GM19035 (cell line): Measurements from ENCODE around the gene PARP4.
"Not testable (repeated sequence)": the region's sequence is repeated elsewhere in the genome, so short reads cannot be mapped to it uniquely, and the experiment has no call there.

ENCODE experiments used
- ATAC-seq: cut with Tn5 transposase; IDR thresholded peaks from one replicate; pipeline ENCODE4 v1.9.1; 2021; ENCODE audit not compliant: unreplicated experiment

Gene PARP4

GRCh38 chr13:24506283-24506682 lies 6.3 kb downstream of the PARP4 start:
- ATAC-seq: not testable (repeated sequence)

DNA sequence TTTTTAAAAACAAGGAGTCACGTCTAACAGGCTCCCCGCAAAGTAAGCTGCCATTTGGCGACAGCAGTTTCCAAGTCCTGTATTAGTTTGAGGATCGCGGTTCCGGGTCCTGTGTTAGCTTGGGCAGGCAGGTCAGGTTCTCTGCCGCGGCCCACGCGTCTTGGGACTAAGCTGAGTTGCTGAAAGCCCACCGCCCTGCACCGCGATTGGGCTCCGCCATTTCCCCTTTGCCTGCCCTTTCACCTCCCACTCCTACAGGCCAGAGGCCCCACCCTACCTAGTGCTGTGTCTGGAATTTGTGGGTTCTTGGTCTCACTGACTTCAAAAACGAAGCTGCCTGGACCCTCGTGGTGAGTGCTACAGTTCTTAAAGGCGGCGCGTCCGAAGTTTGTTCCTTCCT lies 6.8 kb downstream of the PARP4 start:
- no peak for ATAC-seq

- no peak for ATAC-seq
Measured at GRCh38 chr13:24505256-24505655, 7.3 kb downstream of the PARP4 start.

GRCh38 chr13:24503379-24503696 lies 9.2 kb downstream of the PARP4 start:
- no peak for ATAC-seq

- ATAC-seq: no peak
Measured at GRCh38 chr13:24502533-24503378, 9.8 kb downstream of the PARP4 start.

DNA sequence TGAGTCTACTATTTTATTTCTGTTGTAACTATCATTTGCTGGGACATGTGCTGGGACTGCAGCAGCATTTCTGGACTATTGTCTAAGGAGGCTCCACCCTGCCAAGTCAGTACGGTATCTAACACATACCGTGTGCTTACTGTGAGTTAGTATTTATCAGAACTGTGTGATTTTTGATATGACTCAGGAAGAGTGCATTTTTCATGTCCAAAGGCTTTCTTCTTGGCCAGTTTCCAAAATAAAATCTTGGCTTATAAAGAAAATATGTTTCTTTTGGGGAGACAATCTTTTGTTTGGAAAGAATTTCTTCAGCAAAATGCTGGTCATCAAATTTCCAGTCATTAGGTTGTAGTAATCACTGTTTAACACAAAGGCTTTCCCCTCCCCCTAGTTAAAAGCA lies 11.6 kb downstream of the PARP4 start:
- no peak for ATAC-seq

- no peak for ATAC-seq
Measured at GRCh38 chr13:24497742-24498141, 14.8 kb downstream of the PARP4 start.

- ATAC-seq: not testable (repeated sequence)
Measured at GRCh38 chr13:24496295-24496694, 16.3 kb downstream of the PARP4 start.

GRCh38 chr13:24495151-24495729 lies 17.3 kb downstream of the PARP4 start:
- no peak for ATAC-seq

DNA sequence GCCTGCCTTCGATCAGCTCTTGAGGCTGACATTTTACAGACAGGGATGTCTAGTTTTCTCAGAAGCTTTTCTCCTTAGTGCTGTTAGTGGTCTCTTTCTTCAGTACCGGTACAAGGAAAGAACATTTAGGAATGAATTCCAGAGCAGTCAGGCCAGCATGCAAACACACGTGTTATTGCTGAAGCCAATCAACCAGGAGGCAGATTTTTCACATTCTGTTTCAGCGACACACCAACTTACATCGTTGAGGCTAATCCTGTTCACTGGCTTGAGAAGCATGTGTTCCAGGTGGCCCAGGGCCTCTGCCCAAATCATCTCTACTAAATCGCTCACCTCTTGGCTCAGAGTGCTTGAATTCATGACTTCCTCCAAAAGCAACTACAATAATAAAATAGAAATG lies 19.2 kb downstream of the PARP4 start:
- ATAC-seq: no peak

DNA sequence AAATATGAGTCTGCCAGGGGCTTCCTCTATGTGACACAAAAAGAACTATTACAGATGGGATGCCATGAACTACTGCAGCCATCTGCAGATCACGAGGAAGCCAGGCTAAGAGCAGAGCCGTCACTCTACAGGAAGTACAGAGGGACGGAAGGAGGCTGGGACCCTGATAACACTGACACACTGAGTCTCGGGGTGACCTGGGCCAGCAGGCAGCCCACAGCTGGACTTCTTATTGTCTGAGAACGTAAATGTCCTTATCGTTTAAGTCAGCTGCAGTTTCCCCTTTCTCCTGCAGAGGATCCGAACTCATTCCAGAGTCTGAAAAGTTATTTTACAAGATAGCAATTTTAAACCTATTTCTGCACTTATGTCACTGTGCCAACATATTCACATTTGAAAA lies 20.7 kb downstream of the PARP4 start:
- ATAC-seq: no peak

DNA sequence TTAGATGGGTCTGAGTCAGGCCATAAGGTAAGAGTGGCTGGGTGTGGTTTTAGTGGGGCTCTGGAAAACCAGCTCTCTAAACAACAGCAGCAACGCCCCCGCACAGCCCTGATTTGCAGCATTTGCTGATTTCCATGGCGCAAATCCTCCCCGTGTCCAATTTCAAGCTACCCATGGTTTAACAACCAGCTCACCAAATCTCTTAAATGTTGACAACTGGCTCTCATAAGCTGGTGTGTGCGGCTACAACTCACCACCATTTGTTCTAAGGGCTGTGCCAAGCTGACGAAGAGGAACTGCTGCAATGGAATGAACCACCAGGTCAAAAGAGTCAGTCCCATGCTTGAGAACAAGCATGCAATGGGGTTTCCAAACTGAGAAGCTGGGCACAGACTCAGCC lies 22.9 kb downstream of the PARP4 start:
- ATAC-seq: no peak

DNA sequence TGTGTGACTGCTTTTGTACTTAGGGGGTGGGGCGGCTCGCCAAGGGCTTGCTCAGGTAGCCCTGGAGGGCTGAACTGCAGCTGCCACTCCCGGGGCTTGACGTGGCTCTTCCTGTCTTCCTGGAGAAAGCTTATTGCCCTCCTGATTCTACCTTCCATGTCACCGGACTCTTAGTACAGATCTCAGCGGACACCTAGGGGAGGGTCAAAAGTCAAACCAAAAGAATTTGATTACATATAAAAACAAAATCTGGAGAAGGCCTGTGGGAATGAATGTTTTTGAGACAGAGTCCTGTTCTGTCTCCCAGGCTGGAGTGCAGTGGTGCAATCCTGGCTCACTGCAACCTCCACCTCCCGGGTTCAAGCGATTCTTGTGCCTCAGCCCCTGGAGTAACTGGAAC lies 24.5 kb downstream of the PARP4 start:
- ATAC-seq: not testable (repeated sequence)

DNA sequence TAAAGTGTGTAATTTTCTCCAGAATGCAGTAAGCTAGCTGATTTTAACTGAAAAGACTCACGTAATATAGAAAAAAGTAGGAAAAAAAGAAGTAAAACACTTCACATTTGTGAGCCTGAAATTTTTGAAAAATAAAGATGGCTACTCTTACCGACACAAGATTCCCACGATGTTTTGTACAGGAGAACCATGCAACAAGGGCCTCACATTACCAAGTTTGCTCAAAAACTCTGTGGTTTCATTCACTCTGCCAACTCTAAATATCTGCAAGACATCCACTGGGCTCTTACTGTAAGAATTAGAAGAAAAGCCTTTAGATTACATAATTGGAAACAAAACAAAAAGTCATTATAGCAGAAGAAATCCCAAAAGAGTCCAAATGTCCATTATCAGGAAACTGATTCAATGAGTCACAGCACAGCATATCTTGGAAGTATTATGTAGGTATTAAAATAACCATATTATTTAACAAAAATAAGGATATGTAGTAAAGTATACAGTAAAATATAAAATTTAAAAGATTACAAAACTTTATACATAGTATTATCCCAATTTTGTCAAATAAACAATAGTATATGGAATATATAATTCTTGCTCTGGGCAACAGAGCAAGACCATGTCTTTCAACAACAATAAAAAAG lies 26.4 kb downstream of the PARP4 start:
- not testable (repeated sequence) for ATAC-seq

DNA sequence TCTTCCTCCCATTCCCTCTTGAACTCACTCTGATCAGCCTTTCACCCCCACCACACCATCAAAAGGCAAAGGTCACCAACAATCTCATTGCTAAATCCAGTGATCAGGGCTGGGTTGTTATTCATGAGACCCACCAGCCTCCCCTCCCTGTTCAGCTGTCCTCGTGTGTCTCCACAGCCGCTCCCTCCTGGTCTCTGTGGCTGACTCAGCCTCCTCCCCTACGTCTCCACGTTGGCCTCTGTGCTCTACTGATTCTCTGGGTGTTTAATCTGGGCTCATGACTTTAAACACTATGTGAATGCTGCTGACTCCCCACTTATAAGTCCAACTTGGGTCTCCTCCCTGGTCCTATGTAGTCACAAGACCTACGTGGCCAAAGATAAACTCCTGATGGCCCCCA lies 38.9 kb downstream of the PARP4 start:
- ATAC-seq: no peak

DNA sequence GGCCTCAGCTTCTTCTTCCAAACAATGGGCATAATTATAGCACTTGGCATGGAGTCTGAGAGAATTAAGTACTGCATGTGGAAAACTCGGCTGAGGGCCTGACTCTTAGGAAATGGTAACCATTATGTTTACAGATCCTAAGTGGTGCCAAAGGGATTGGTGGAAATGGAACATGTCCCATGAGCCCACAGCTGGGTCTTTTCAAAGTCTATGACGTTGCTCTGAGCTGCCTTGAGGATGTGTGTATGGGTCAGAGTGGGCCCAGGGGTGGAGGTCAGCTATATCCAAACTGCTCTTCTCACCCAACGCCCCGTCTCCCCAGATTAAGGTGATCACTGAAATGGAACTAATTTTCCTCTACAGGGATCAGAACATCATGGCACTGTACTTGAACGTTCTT lies 40.4 kb downstream of the PARP4 start:
- ATAC-seq: not testable (repeated sequence)

GRCh38 chr13:24463078-24463477 lies 49.5 kb downstream of the PARP4 start:
- no peak for ATAC-seq

- ATAC-seq: no peak
Measured at GRCh38 chr13:24460256-24460655, 52.3 kb downstream of the PARP4 start.

DNA sequence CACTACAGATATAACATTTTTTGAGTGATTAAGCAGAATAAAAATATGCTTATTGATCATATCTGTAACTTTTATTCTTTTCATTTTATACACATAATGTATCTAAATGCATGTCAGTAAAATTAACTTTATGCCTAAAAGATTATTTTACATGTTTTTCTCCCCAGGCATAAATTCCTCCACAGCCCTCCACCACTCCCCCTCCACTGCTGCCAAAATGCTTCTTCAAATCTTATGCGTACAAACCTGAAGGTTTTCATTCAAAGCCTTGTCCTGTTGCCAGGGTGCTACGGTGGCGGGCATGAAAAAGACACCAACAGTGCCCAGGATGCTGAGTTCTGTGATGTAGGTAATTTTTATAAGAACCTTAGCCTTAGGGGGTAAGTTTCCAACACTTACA lies 52.9 kb downstream of the PARP4 start:
- no peak for ATAC-seq

- no peak for ATAC-seq
Measured at GRCh38 chr13:24459234-24459633, 53.3 kb downstream of the PARP4 start.

DNA sequence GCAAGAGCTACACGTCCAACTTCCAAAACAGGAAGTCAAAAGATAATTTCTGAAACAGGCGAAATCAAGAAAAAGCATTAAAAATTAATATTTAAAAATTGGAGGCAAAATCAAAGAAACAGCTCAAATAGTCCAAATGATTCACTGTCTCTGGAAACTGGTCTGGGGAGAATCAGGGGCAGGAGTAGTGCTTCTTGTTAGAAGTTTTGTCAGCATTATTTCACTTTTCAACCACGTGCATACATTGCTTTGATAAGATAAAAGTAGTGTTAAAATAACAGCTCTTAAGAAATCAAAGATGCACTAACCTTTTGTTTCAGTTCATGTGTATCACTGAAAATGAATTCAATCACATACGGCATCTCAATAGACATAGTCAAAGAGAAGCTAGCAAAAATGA lies 53.8 kb downstream of the PARP4 start:
- ATAC-seq: no peak

DNA sequence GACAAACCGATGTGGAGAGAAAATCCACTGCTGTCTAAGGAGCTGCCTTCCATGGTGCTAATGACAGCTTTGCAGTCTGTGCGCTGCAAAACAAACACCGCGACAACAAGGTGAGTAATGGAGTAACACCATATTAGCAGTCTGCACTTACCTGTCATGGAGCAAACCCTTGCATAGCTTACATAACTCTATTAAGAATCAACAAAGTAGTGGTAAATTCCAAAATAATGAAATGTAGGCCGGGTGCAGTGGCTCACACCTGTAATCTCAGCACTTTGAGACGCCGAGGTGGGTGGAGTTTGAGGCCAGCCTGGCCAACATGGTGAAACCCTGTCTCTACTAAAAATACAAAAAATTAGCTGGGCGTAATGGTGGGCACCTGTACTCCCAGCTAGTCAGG lies 56.2 kb downstream of the PARP4 start:
- no peak for ATAC-seq
